ENCODE measurements around the gene WNK1.
"Not testable (repeated sequence)": the region's sequence is repeated elsewhere in the genome, so short reads cannot be mapped to it uniquely, and the experiment has no call there.

WNK1 gene

GRCh38 chr12:751999-752694 is at the start of gene WNK1:
TSS of gene WNK1 (plus strand) at chr12:752579. CDS start at chr12:753566, 987 bp downstream.
- DNase-seq (ENCODE audit: low read depth): peak; percentile 97

GRCh38 chr12:704516-705242 is 47.7 kb upstream of the WNK1 start:
- DNase-seq (ENCODE audit: low read depth): no peak

GRCh38 chr12:708084-708483 is 44.3 kb upstream of the WNK1 start:
- DNase-seq (ENCODE audit: low read depth): not testable (repeated sequence)

GRCh38 chr12:709455-710020 is 42.8 kb upstream of the WNK1 start:
- no peak for DNase-seq (ENCODE audit: low read depth)

- DNase-seq (ENCODE audit: low read depth): no peak
Measured at GRCh38 chr12:712172-712863, 40.1 kb upstream of the WNK1 start.

GRCh38 chr12:713281-713875 is 39.0 kb upstream of the WNK1 start:
- DNase-seq (ENCODE audit: low read depth): peak; percentile 7

GRCh38 chr12:716506-716905 is 35.9 kb upstream of the WNK1 start:
- DNase-seq (ENCODE audit: low read depth): peak; percentile 26

GRCh38 chr12:718756-719102 is 33.6 kb upstream of the WNK1 start:
- no peak for DNase-seq (ENCODE audit: low read depth)

GRCh38 chr12:720231-720941 is 32.0 kb upstream of the WNK1 start:
- no peak for DNase-seq (ENCODE audit: low read depth)

- no peak for DNase-seq (ENCODE audit: low read depth)
Measured at GRCh38 chr12:724194-724855, 28.1 kb upstream of the WNK1 start.

GRCh38 chr12:725076-725475 is 27.3 kb upstream of the WNK1 start:
- no peak for DNase-seq (ENCODE audit: low read depth)

- DNase-seq (ENCODE audit: low read depth): no peak
Measured at GRCh38 chr12:726281-727140, 25.9 kb upstream of the WNK1 start.

GRCh38 chr12:727321-727720 is 25.1 kb upstream of the WNK1 start:
- no peak for DNase-seq (ENCODE audit: low read depth)

- no peak for DNase-seq (ENCODE audit: low read depth)
Measured at GRCh38 chr12:728781-729180, 23.6 kb upstream of the WNK1 start.

- DNase-seq (ENCODE audit: low read depth): no peak
Measured at GRCh38 chr12:729221-729620, 23.2 kb upstream of the WNK1 start.

GRCh38 chr12:730550-730949 is 21.8 kb upstream of the WNK1 start:
- DNase-seq (ENCODE audit: low read depth): no peak

- no peak for DNase-seq (ENCODE audit: low read depth)
Measured at GRCh38 chr12:737122-737739, 15.1 kb upstream of the WNK1 start.

- no peak for DNase-seq (ENCODE audit: low read depth)
Measured at GRCh38 chr12:738712-739111, 13.7 kb upstream of the WNK1 start.

- DNase-seq (ENCODE audit: low read depth): no peak
Measured at GRCh38 chr12:739349-739748, 13.0 kb upstream of the WNK1 start.

- no peak for DNase-seq (ENCODE audit: low read depth)
Measured at GRCh38 chr12:740921-741320, 11.5 kb upstream of the WNK1 start.
